Glomerular visceral epithelial cell (primary cell): Measurements from ENCODE around the gene CCDC8.
"Not testable (repeated sequence)": the region's sequence is repeated elsewhere in the genome, so short reads cannot be mapped to it uniquely, and the experiment has no call there.

Source experiments
- DNase-seq: peaks from one replicate; pipeline ENCODE4 v3.0.0-alpha.2; 2016; ENCODE audit errors: extremely low spot score

CCDC8 gene, protein sequence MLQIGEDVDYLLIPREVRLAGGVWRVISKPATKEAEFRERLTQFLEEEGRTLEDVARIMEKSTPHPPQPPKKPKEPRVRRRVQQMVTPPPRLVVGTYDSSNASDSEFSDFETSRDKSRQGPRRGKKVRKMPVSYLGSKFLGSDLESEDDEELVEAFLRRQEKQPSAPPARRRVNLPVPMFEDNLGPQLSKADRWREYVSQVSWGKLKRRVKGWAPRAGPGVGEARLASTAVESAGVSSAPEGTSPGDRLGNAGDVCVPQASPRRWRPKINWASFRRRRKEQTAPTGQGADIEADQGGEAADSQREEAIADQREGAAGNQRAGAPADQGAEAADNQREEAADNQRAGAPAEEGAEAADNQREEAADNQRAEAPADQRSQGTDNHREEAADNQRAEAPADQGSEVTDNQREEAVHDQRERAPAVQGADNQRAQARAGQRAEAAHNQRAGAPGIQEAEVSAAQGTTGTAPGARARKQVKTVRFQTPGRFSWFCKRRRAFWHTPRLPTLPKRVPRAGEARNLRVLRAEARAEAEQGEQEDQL

DNA sequence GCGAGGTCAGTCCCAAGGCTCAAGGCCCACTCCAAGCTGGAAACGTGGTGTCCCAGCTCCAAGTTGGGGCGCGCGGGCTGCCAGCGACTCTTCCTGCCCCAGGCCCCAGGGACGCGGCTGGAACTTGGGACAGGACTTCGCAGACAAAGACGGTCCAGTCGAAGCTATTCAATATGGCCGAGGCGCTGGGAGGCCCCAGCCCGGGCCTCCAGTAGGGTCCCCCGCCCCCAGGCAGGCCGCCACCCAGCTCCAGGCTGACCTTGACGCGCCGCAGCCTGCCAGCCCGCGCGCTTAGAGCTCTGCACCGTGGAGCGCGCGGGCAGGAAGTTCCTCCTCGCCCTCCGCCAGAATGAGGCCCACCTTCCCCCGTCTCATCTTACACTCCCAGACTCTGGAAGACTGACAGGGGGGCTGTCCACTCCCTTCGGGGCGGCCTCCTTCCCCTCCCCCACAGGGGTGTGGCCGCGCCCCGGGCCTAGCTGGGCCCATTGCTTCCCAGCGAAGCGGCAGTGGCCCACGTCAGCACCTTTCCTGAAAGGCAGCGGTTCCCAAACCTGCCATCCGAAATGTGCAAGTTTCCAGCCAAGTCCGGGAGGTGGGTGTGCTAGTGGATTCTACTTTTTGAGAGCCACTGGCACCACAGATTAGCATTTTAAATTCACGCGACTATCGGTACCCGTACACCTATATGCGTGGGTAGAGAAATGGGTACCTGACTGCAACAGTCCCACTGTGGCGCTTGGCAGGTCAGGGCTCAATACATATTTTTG is at the start of gene CCDC8:
Gene CCDC8 (minus strand): TSS at position 303 of the 770 bp plus-strand sequence. CDS start 754 bp downstream, outside the sequence.
- DNase-seq, result peak; percentile 96

DNA sequence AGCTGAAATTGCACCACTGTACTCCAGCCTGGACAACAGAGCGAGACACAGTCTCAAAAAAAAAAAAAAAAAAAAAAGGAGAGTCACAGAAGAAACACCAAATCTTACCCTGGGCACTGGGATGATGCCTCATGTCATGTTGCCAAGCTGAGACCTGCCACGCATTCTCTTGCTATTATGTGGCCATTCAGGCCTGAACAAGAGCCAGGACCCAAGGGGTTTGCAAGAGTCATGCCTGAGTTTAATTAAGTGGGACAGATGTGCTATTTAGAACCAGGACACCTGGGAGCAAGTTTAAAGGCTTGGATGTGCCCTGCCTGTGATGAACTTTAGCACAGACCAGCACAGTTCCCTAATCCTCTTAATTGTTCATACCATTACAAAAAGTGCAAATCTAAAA is 48.2 kb upstream of the CCDC8 start:
- no peak for DNase-seq

DNA sequence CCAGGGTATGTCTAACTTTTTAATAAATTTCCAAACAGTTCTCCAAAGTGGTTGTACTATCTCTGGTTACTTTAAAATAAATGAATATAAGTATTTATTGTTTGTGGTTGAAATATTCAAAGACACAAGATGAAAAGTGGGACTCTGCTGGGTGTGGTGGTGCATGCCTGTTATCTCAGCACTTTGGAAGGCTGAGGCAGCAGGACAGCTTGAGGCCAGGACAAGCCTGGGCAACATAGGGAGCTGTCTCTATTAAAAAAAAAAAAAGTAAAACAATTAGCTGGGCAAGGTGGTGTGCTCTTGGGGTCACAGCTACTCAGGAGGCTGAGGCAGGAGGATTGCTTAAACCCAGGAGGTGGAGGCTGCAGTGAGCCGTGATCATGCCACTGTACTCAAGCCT is 47.6 kb upstream of the CCDC8 start:
- DNase-seq, result no peak

DNA sequence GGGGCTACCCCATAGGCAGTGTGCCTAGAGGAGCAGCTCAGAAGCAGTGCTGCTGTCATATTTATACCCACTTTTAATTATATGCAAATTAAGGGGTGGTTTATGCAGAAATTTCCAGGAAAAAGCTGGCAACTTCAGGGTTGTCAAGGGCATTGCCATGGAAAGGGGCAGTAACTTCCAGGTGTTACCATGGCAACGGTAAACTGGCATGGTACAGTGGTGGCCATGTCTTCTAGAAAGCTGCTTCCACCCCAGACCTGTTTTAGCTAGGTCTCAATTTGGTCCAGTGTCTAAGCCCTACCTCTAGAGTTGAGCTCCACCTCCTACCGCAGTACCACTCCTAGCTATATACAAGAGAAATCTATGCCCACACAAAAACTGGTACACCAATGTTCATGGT is 46.7 kb upstream of the CCDC8 start:
- DNase-seq, result no peak

DNA sequence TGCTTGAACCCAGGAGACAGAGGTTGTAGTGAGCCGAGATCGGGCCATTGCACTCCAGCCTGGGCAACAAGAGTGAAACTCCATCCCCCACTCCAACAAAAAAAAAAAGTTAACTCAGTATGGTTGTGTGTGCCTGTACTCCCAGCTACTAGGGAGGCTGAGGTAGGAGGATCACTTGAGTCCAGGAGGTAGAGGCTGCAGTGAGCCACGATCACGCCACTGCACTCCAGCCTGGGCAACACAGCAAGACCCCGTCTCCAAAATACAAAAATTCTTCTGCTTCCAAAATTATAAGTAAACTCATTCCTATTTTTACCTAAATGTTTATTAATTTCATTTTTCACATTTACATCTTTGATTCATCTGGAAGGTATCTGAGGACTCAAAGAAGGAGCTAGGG is 43.6 kb upstream of the CCDC8 start:
- DNase-seq, result no peak

DNA sequence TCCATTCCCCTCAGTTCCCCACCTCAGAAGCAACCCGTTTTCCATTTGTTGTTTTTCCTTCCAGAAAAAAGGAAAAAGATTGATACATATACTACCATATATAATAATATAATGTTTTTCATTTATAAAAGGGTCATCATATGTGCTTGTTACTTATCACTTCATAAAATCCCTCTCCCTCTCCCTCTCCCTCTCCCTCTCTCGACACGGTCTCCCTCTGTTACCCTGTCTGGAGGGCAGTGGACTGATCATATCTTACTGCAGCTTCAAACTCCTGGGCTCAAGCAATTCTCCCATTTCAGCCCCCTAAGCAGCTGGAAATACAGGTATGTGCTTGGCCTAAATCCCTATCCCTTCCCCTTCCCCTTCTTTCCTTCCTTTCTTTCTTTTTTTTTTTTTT is 40.9 kb upstream of the CCDC8 start:
- no peak for DNase-seq

DNA sequence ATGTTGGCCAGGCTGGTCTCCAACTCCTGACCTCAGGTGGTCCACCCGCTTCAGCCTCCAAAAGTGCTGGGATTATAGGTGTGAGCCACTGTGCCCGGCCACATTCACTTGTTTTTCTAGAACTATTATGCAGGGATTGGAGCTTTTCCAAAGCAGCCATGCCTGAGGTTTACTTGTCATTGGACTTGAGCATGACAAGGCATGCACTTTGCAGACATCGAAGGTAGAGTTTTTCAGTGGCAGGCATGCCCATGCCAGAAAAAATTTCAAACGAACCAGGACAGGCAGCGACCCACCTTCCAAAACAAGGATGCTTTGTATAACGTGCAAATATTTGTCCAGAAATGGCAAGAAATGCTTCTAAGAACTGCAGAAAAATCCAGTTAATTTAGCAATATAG is 40.3 kb upstream of the CCDC8 start:
- DNase-seq, result no peak

DNA sequence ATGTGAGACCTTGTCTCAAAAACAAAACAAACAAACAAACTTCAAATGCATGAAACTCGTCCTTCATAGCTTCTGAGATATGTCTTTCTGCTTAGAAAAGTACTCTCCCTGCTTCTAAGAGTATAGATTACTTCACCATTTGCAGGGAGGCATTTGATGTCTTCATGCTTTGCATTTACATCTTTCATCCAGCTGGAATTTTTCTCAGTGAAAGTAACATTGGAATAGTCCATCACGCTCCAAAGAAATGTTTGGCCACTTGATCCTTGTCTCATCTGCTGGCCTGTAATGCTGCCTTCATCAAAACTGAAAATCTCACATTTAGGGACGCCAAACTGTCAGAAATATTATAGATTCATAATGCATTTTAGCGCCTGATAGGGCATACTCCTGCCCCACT is 38.8 kb upstream of the CCDC8 start:
- DNase-seq, result no peak

DNA sequence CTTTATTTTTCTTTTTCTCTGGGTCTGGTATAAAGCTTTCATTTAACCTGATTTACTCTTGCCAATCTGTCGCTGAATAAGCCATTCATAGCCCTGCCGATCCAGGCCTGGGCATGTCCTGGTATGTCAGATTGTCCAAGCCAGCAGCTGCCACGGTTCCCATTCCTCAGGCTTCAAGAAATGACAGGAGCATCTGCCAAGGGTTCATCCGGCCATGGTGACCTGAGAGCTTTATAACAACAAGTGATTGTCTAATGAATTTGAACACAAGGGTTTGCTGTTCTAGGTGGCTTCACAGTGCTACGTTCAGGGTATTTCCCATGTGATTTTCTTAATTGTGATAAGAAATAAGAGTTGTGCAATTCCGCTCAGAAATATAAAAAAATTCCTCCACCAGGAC is 38.0 kb upstream of the CCDC8 start:
- no peak for DNase-seq

DNA sequence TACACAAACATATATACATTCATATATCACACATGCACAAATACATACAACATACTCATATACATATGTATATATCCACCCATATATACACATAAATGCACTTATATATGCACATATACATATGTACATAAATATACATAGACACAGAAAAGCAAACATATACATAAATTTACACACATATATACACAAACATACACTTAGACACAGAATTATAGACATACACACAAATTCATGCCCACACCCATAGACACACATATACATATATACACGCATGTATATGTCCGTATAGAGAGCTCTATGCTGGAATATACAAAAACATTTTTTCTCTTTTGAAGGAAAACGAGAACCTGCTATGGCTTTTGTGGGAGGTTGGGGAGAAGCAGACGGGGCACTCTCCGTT is 37.4 kb upstream of the CCDC8 start:
- DNase-seq, result no peak

DNA sequence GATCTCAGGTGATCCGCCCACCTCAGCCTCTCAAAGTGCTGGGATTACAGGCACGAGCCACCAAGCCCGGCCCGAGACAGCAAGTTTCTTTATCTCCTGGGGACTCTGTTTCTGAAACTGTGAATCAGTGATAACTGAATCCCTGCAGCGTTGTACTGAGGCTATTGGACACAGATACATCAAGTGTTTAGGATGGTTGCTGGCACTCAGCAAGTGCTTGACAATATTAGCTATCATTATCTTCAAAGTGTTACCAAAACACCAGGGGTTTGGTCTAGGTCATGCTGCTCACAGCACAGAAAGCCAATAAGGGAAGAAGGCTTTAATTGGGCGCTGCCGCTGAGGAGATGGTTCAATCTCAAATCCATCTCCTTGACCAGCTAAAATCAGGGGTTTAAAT is 35.9 kb upstream of the CCDC8 start:
- DNase-seq, result no peak

DNA sequence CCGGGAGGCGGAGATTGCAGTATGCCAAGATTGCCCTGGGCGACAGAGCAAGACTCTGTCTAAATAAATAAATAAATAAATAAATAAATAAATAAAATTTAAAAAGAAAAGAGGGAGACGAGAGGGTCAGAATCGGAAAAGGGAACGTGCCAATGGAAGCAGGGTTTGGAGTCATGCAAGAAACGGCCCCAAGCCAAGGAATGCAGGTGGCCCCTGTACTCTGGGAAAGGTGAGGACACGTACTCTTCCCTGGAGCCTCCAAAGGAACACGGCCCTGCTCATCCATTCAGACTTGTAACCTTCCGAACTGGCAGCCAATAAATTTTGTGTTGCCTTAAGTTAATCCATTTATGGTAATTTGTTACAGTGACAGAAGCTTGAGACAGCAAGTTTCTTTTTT is 35.2 kb upstream of the CCDC8 start:
- DNase-seq, result no peak

DNA sequence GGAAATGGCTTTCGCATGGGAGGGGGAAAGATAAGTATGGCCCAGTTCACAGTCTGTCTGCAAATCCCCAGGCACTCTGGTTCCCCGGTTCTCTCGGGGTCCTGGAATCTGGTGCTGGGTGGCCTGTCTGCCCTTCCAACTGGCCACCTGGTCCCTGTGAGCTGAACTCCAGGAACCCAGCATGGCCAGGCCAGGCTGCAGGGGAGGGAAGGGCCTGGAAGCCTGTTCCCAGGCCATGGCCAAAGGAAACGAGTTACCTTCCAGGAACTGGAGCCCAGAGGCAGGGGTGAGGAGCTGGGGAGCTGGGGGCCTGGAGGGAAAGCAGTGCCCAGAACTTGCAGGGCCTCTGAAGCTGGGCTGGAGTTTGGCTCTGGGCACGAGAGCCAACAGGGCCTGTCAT is 34.5 kb upstream of the CCDC8 start:
- no peak for DNase-seq

DNA sequence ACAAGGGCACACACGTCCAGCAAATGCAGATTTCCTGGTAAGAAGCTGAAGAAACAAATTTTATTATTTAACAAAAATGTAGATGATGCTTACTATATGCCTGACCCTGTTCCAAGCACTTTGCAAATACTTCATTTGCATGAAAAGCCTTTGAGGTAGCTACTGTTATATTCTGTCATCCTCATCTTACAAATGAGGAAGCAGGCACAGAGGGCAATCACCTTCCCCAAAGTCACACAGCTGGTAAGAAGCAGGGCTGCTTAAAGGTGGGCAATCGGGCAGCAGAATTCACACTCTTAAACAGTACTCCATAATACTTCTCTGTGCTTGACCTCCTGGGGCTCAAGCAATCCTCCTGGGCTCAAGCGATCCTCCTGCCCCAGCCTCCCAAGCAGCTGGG is 33.6 kb upstream of the CCDC8 start:
- no peak for DNase-seq

DNA sequence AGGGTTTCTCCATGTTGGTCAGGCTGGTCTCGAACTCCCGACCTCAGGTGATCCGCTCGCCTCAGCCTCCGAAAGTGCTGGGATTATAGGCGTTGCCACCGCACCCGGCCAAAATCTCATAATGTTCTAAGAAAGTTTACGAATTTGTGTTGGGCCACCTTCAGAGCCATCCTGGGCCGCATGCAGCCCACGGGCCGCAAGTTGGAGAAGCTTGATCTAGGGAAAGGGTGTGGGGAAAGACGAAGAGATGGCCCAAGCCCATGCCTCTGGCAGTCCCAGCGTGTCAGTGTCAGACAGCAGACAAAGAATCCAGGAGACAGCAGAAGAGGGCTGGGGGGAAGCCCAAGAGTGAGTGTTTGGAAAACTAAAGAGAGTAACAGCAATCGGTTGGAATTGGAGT is 32.7 kb upstream of the CCDC8 start:
- no peak for DNase-seq

DNA sequence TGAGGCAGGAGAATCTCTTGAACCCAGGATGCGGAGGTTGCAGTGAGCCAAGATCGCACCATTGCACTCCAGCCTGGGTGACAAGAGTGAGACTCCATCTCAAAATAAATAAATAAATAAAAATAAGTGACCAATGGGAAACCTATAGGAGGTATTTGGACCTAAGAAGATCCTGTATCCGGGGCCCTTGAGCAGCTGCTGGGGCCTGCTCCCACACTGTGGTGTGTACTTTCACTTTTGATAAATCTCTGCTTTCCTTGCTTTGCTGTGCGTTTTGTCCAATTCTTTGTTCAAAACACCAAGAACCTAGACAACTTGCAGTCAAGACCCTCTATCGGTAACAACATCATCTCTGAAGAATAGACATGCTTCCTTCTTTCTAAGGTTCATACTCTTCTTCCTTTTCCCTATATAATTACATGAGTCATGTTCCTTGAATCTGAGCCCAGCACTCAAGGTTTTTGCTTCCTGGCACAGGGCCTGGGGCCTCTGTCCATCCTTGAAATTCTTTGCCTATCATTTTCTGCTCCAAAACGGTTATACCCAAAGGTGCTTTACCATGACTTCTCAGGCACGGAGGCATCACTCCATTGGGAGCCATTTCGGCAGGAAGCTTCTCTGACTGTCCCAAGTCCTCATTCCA is 29.6 kb upstream of the CCDC8 start:
- peak; percentile 63 for DNase-seq

DNA sequence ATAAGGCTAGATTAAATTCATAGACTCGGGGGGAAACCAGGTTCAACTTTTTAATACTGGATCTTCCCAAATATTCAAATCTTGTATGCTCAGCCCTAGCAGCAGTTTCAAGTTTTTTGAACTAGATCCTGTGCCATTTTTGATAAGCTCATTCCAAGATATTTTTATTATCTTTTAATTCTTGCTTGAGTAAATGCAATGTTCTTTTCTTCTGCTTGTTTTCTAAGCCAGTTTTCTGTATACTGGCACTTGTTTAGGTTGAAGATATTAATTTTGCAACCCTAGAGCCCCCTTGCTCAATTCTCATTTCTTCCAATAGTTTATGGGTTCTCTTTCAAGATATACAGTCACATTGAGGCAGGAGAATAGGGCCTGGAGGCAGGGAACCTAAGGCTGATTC is 28.5 kb upstream of the CCDC8 start:
- no peak for DNase-seq

DNA sequence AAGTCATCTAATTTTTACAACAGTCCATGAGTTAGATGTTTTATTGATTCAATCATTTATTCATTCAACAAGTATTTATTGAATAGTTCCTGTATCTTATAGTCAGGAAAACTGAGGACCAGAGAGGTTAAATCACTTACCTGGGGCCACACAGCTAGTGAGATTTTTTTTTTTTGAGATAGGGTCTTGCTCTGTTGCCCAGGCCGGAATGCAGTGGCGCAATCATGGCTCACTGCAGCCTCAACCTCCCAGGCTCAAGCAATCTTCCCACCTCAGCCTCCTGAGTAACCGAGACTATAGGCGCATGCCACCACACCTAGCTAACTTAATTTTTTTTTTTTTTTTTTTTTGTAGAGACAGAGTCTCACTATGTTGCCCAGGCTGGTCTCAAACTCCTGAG is 22.3 kb upstream of the CCDC8 start:
- not testable (repeated sequence) for DNase-seq

DNA sequence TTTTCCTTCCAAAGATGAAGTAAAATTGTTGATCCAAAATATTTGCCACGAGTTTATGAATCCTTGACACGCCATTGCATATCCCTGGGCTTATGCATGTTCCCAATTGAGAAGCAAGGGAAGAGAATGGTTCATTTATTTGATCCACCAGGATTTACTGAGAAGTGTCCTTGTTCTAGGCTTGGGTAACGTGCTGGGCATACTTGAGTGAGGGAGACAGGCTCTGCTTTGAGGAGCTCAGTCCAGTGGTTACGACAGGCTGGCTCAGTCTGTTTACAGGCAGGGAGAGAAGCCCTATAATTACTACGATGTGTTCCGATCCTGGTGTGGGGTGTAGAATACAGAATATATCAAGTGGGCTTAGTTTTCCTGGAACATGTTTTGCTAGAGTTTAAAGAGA is 21.6 kb upstream of the CCDC8 start:
- no peak for DNase-seq

DNA sequence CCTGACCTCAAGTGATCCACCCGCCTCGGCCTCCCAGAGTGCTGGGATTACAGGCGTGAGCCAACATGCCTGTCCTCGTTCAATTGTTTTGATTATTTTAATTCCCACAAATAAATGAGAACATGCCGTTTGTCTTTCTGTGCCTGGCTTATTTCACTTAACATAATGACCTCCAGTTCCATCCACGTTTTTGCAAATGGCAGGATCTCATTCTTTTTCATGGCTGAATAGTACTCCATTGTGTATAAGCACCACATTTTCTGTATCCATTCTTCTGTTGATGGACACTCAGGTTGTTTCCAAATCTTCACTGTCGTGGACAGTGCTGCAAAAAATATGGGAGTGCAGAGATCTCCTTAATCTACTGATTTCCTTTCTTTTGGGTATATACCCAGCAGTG is 20.1 kb upstream of the CCDC8 start:
- DNase-seq, result not testable (repeated sequence)

DNA sequence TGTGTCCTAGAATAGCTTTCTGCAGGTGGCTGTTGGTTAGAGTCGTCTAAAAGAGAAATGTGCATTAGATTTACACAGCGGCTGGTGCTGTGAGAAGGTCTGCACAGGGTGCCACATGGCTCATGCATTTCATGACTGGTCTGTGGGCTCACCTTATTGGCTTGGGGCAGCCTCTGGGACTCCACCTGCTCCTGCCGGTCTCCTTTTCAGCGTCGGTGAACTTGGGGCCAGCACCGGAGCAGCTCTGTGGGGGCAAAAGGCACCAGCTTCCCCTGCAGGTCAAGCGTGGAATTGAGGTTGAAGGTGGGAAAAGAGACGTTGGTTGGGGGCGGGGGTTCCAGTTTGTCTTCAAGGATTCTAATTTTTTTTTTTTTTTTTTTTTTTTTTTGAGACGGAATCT is 18.5 kb upstream of the CCDC8 start:
- DNase-seq, result no peak

DNA sequence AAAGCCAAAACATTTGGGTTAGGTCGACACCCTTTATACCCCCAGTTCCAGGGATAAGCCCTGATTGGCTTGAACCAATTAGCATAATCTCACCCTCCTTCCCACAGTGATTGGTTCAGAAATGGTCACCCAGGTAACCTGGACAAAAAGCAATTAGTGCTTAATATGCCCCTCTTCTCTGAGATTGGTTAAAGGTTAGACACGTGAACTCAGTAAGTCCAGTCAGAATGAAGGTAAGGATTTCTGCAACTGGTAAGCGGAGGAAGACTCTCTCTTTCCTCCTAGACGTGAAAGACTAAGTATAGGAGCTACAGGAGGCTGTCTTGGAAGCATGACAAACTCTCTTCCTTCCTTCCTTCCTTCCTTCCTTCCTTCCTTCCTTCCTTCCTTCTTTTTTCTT is 16.6 kb upstream of the CCDC8 start:
- DNase-seq, result no peak
